ENCODE data around the gene CCDC134. TPM values are rescaled to one million over a fixed set of nuclear protein-coding genes. Genes with fewer than 3 reads are reported as not detected.

The CCDC134 gene
- total RNA-seq, 1 donor from 2014 or later = 16.9 TPM

DNA sequence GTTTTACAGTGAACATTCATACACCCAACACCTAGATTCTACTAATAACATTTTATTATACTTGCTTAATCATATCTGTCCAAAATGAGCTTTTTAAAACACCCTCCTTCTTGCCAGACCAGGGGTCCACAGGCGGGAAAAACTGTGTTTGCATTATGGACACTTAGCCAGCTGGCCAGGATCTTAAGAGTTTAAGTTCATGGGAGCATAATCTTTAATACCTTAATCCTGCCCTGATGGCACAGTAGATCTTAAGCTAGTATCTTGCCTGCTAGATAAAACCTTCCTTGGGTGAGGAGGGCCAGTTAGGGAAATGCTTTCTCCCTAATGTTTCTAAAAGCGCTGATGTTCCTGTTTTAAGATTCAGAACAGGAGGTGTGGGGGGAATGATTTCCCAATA, 13.1 kb upstream of the CCDC134 start:
- H3K27ac Mint-ChIP-seq = no peak overlapping the region
- no peak for TF ChIP-seq CTCF (IDR thresholded peaks at IDR 0.05; ENCODE audit: unreplicated experiment)
- H3K36me3 Mint-ChIP-seq = no peaks in the 10 kb centered on the region
- H3K9me3 Mint-ChIP-seq = no peaks in the 10 kb centered on the region
- H3K4me1 Mint-ChIP-seq = no peaks in the 10 kb centered on the region
- H3K4me3 Mint-ChIP-seq = no peak overlapping the region
- H3K27me3 Mint-ChIP-seq (ENCODE audit: low read depth) = no peaks in the 10 kb centered on the region
- DNase-seq (ENCODE audit: low spot score in 2 of 2, unreplicated experiment in 2 of 2) = no peak

- no peaks in the 10 kb centered on the region for H3K4me1 Mint-ChIP-seq
- DNase-seq (ENCODE audit: low spot score in 2 of 2, unreplicated experiment in 2 of 2) = no peak
- TF ChIP-seq CTCF (IDR thresholded peaks at IDR 0.05; ENCODE audit: unreplicated experiment) = no peak
- no peaks in the 10 kb centered on the region for H3K27me3 Mint-ChIP-seq (ENCODE audit: low read depth)
- H3K9me3 Mint-ChIP-seq = no peaks in the 10 kb centered on the region
- no peaks in the 10 kb centered on the region for H3K36me3 Mint-ChIP-seq
- no peak overlapping the region for H3K27ac Mint-ChIP-seq
- no peak overlapping the region for H3K4me3 Mint-ChIP-seq
Observed at GRCh38 chr22:41793871-41794270, 6.6 kb upstream of the CCDC134 start.

GRCh38 chr22:41798736-41799135, 1.7 kb upstream of the CCDC134 start:
- H3K36me3 Mint-ChIP-seq = peaks cover 2% of the 10 kb centered on the region
- H3K4me3 Mint-ChIP-seq = no peak overlapping the region
- H3K4me1 Mint-ChIP-seq = peaks cover 27% of the 10 kb centered on the region
- no peaks in the 10 kb centered on the region for H3K27me3 Mint-ChIP-seq (ENCODE audit: low read depth)
- no peaks in the 10 kb centered on the region for H3K9me3 Mint-ChIP-seq
- peak overlapping the region; percentile 71 for H3K27ac Mint-ChIP-seq
- no peak for TF ChIP-seq CTCF (IDR thresholded peaks at IDR 0.05; ENCODE audit: unreplicated experiment)
- no peak for DNase-seq (ENCODE audit: low spot score in 2 of 2, unreplicated experiment in 2 of 2)

DNA sequence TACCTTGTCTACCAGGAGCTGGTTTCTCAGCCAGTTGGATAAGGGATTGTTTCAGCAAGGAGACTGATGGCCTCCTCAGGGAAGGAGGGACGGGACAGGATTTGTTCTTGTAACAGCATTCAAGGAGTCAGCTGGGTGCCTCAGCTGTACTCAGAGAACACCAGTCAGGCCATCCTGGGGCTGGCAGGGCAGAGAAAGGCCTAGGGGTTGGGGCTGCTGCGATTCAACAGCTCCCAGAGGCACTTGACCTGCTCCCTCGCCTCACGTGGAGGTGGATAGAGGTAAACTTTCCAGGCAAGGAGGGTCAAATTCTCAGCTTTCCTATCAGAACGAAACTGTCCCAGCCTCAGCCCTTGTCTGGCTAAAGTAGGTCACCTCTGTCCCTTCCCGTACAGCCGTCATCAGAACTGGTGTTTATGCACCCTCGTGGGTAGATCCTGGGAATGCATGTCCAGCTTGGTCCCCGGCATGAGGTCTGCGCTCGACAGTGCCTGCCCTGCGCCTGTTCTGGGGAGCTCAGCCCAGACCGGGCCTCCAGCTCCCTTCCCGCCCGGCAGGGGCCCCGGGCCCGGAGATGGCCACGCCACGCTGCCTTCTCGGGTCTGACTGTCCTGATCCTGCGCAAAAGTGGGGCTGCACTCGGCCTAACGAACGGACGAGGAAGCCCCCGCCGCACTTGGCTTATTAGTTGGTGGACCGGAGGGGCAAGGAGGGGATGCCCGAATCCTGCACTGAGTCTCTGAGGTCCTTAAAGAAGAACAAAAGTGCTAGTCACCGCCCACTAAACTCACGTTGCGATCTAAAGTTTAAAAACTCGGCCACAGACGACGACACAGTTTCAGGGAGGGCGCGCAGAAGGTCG, 762 bp upstream of the CCDC134 start:
- H3K9me3 Mint-ChIP-seq = no peaks in the 10 kb centered on the region
- TF ChIP-seq CTCF (IDR thresholded peaks at IDR 0.05; ENCODE audit: unreplicated experiment) = no peak
- peak overlapping the region; percentile 98 for H3K27ac Mint-ChIP-seq
- peaks cover 27% of the 10 kb centered on the region for H3K4me1 Mint-ChIP-seq
- H3K27me3 Mint-ChIP-seq (ENCODE audit: low read depth) = no peaks in the 10 kb centered on the region
- H3K36me3 Mint-ChIP-seq = peaks cover 2% of the 10 kb centered on the region
- H3K4me3 Mint-ChIP-seq = peak overlapping the region; percentile 97
- peak in 1 of 2 experiments; percentile 39 for DNase-seq (ENCODE audit: low spot score in 2 of 2, unreplicated experiment in 2 of 2)

- Mint-ChIP-seq H3K27me3 (ENCODE audit: low read depth) (no peaks in the 10 kb centered on the region), H3K9me3 (no peaks in the 10 kb centered on the region), H3K36me3 (peaks cover 2% of the 10 kb centered on the region), H3K4me3 (peak overlapping the region; percentile 97), H3K4me1 (peaks cover 27% of the 10 kb centered on the region), H3K27ac (peak overlapping the region; percentile 98)
- no peak for TF ChIP-seq CTCF (IDR thresholded peaks at IDR 0.05; ENCODE audit: unreplicated experiment)
- DNase-seq (ENCODE audit: low spot score in 2 of 2, unreplicated experiment in 2 of 2) = no peak
Observed at GRCh38 chr22:41801147-41801819, 804 bp downstream of the CCDC134 start.

All from mesothelial cell of epicardium (in vitro differentiated cells).